ENCODE measurements around the gene MMP1. TPM values are rescaled to one million over a fixed set of nuclear protein-coding genes. Genes with fewer than 3 reads are reported as not detected.

The MMP1 gene
- total RNA-seq, 1 experiment from 2014 or later = 0.35 TPM

DNA sequence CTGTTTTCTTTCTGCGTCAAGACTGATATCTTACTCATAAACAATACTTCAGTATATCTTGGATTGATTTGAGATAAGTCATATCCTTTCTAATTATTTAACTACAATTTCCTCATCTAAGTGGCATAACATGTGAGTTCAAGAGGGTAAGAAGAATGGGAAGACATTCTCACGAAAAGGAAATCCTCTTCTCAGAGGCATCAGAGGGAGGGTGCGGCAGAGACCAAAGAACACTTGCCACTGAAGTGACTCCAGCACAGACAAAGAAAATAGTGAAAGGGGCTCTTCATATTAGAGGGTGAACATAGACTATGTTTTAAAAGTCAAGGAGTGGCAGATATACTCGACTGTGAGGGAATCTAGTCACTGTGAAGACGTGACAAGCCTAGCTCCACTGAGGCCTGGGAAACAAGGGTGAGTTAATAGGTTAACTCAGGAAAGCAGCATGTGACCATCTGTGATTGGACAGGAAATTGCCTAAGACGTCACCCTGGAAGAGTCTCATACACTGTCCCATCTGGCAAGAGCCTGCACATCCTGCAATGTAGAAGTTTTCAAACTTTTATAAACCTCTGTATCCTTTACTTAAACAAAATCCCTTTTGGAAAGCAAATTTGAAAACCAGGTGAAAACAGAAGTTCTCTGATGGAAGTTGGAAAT, 1.9 kb upstream of the MMP1 start:
- Histone ChIP-seq H3K36me3 (ENCODE audit: low read depth) (no peaks in the 10 kb centered on the region), H3K27ac (no peak overlapping the region), H3K4me1 (replicated peaks; ENCODE audit: insufficient read depth) (peaks cover 10% of the 10 kb centered on the region; the same call in 1 of the 2 replicates), H3K4me2 (no peak overlapping the region), H4K20me1 (ENCODE audit: insufficient read depth) (no peaks in the 10 kb centered on the region), H3F3A (ENCODE audit: insufficient read depth, low read depth) (peaks cover 11% of the 10 kb centered on the region; the same call in 1 of the 2 replicates), H3K9me3 (ENCODE audit: insufficient read depth, low read depth) (no peaks in the 10 kb centered on the region), H3K4me3 (no peak overlapping the region), H3K79me2 (ENCODE audit: low read depth) (no peaks in the 10 kb centered on the region), H3K9me2 (ENCODE audit: insufficient read depth) (no peaks in the 10 kb centered on the region), H2AFZ (no peak overlapping the region), H3K27me3 (ENCODE audit: insufficient read depth, low read depth) (no peaks in the 10 kb centered on the region)
- ChIA-PET POLR2A (ENCODE audit: unreplicated experiment) (no interaction called here), CTCF (no interaction called here)
- BruUV-seq (replicated peaks) = no TSS peak
- intact Hi-C loops (cut with micrococcal nuclease; ENCODE audit: unreplicated experiment) = loop anchor here (10.0 kb wide), 1 partner anchor 115 kb away; no protein-coding TSS in a partner anchor
- TF ChIP-seq, protein P1, sequence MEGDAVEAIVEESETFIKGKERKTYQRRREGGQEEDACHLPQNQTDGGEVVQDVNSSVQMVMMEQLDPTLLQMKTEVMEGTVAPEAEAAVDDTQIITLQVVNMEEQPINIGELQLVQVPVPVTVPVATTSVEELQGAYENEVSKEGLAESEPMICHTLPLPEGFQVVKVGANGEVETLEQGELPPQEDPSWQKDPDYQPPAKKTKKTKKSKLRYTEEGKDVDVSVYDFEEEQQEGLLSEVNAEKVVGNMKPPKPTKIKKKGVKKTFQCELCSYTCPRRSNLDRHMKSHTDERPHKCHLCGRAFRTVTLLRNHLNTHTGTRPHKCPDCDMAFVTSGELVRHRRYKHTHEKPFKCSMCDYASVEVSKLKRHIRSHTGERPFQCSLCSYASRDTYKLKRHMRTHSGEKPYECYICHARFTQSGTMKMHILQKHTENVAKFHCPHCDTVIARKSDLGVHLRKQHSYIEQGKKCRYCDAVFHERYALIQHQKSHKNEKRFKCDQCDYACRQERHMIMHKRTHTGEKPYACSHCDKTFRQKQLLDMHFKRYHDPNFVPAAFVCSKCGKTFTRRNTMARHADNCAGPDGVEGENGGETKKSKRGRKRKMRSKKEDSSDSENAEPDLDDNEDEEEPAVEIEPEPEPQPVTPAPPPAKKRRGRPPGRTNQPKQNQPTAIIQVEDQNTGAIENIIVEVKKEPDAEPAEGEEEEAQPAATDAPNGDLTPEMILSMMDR (conservative IDR thresholded peaks at IDR 0.05) = no peak
- no peak for TF ChIP-seq EZH2 (IDR thresholded peaks at IDR 0.05; ENCODE audit: low read depth)
- DNase-seq = no peak

DNA sequence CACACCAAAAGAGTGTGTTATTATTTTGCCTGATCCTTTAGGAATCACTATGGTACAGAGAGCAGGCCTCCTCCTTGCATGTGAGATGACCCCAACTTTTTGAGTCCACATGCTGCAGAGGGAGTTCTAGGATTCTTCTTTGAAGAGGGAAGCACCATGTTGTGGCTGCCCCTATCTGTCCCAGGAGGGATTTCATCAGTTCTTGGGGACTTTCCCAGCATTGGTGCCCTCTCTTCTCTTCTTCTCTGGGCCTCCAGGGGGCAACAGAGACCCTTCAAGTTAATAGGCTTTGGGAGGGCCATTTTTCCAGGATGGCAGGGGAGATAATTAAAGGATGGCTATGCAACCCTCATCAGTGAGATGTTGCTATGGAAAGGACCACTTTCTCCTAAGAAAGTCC, 3.6 kb downstream of the MMP1 start:
- Histone ChIP-seq H3K4me1 (replicated peaks; ENCODE audit: insufficient read depth) (peaks cover 10% of the 10 kb centered on the region; the same call in 1 of the 2 replicates), H3K4me2 (no peak overlapping the region), H3K9me3 (ENCODE audit: insufficient read depth, low read depth) (no peaks in the 10 kb centered on the region), H3K27ac (no peak overlapping the region), H3K36me3 (ENCODE audit: low read depth) (no peaks in the 10 kb centered on the region), H3K79me2 (ENCODE audit: low read depth) (no peaks in the 10 kb centered on the region), H3K27me3 (ENCODE audit: insufficient read depth, low read depth) (no peaks in the 10 kb centered on the region), H3K4me3 (no peak overlapping the region), H2AFZ (no peak overlapping the region), H3F3A (ENCODE audit: insufficient read depth, low read depth) (peaks cover 11% of the 10 kb centered on the region; the same call in 1 of the 2 replicates), H3K9me2 (ENCODE audit: insufficient read depth) (no peaks in the 10 kb centered on the region), H4K20me1 (ENCODE audit: insufficient read depth) (no peaks in the 10 kb centered on the region)
- TF ChIP-seq, protein P1 (conservative IDR thresholded peaks at IDR 0.05) = peak; percentile 59
- TF ChIP-seq EZH2 (IDR thresholded peaks at IDR 0.05; ENCODE audit: low read depth) = no peak
- intact Hi-C loops (cut with micrococcal nuclease; ENCODE audit: unreplicated experiment) = no loop called here
- ChIA-PET POLR2A (ENCODE audit: unreplicated experiment) (no interaction called here), CTCF (no interaction called here)
- BruUV-seq (replicated peaks) = no TSS peak
- DNase-seq = no peak

DNA sequence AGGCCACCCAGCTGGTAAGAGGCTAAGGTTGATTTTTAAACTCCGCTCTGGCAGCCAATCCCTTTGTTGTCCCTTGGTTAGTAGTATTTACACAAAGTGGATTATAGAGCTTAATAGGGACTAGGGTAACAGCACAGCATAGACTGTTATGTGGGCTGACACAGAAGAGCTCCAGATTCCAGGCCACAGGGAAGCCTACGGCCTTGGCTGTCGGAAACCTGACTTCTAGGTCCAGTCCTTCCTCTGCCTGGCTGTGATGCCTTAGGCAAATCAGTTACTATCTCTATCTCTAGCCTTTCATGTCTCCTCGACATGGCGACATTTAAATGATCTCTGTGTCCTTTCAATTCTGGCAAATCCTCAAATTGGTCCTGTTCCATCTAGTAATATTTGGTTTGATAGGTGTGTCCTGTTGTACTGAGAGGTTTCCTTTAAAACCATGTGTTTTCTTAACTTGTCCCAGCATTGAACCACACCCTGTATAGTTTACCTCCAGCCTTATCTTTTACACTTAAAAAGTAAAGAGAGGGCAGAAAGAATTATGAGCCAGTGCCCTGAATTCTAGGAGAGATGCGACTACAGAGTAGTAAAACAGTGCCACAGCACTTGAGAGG, 4.2 kb downstream of the MMP1 start:
- no peaks in the 10 kb centered on the region for H3K36me3 ChIP-seq (ENCODE audit: low read depth)
- TF ChIP-seq EZH2 (IDR thresholded peaks at IDR 0.05; ENCODE audit: low read depth) = no peak
- TF ChIP-seq, protein P1 (conservative IDR thresholded peaks at IDR 0.05) = no peak
- H3K4me3 ChIP-seq = no peak overlapping the region
- no peaks in the 10 kb centered on the region for H3K27me3 ChIP-seq (ENCODE audit: insufficient read depth, low read depth)
- peaks cover 11% of the 10 kb centered on the region; the same call in 1 of the 2 replicates for H3F3A ChIP-seq (ENCODE audit: insufficient read depth, low read depth)
- H3K79me2 ChIP-seq (ENCODE audit: low read depth) = no peaks in the 10 kb centered on the region
- H3K9me3 ChIP-seq (ENCODE audit: insufficient read depth, low read depth) = no peaks in the 10 kb centered on the region
- CTCF ChIA-PET = no interaction called here
- intact Hi-C loops (cut with micrococcal nuclease; ENCODE audit: unreplicated experiment) = no loop called here
- no TSS peak for BruUV-seq (replicated peaks)
- peaks cover 10% of the 10 kb centered on the region; the same call in 1 of the 2 replicates for H3K4me1 ChIP-seq (replicated peaks; ENCODE audit: insufficient read depth)
- H3K4me2 ChIP-seq = no peak overlapping the region
- no peak for DNase-seq
- no peak overlapping the region for H2AFZ ChIP-seq
- H3K9me2 ChIP-seq (ENCODE audit: insufficient read depth) = no peaks in the 10 kb centered on the region
- H4K20me1 ChIP-seq (ENCODE audit: insufficient read depth) = no peaks in the 10 kb centered on the region
- no peak overlapping the region for H3K27ac ChIP-seq
- POLR2A ChIA-PET (ENCODE audit: unreplicated experiment) = no interaction called here
